H1 (cell line): ENCODE measurements around the gene AHRR. TPM values are rescaled to one million over a fixed set of nuclear protein-coding genes. Genes with fewer than 3 reads are reported as not detected.

Experiments used
- CTCF ChIA-PET: fragments of 300-600 bp; sonication (Branson Sonifier 250); formaldehyde crosslinking; loops from one replicate; lab custom pipeline; 2021; ENCODE audit not compliant: partially characterized antibody; lab: Charles Lee
- POLR2A ChIA-PET: fragments of 300-600 bp; sonication (Branson Sonifier 250); formaldehyde crosslinking; loops from one replicate; lab custom pipeline; 2021; ENCODE audit warnings: inconsistent platforms; ENCODE audit not compliant: partially characterized antibody; lab: Charles Lee
- DNase-seq, 2 experiments: peaks; one replicate each; pipeline versions ENCODE4 v3.0.0 to v3.0.0-alpha.2; 2010 to 2022; ENCODE audit warnings: low spot score in 2 of 2, low read depth in 1 of 2, mixed read lengths in 1 of 2
- FAIRE-seq: peaks from 2 replicates; lab custom pipeline; 2011; peaks lifted over from hg19 to GRCh38; lab: Jason Lieb, UNC
- H2AFZ ChIP-seq: 2 replicates; pipeline ENCODE4 v1.8.1; 2012; ENCODE audit warnings: low read length, inconsistent platforms
- H2AK5ac ChIP-seq: 2 replicates; pipeline ENCODE4 v1.6.1; 2013; ENCODE audit warnings: low read depth, low read length
- H2BK120ac ChIP-seq: replicated peaks from 2 replicates; pipeline ENCODE3; 2013; ENCODE audit warnings: low read depth, low read length, inconsistent platforms
- H2BK12ac ChIP-seq: 2 replicates; pipeline ENCODE4 v1.6.1; 2013; ENCODE audit warnings: low read depth, low read length
- H2BK15ac ChIP-seq: 2 replicates; pipeline ENCODE4 v1.6.1; 2013; ENCODE audit warnings: low read length
- H2BK20ac ChIP-seq: 2 replicates; pipeline ENCODE4 v1.6.1; 2013; ENCODE audit warnings: low read length
- H2BK5ac ChIP-seq: 2 replicates; pipeline ENCODE4 v1.6.1; 2013; ENCODE audit warnings: low read depth, low read length
- H3K14ac ChIP-seq: 2 replicates; pipeline ENCODE4 v1.6.1; 2013; ENCODE audit warnings: inconsistent platforms; ENCODE audit not compliant: insufficient read length
- H3K18ac ChIP-seq: 2 replicates; pipeline ENCODE4 v1.6.1; 2013; ENCODE audit warnings: low read length; ENCODE audit errors: extremely low read depth
- H3K23ac ChIP-seq: 2 replicates; pipeline ENCODE4 v1.6.1; 2013; ENCODE audit warnings: inconsistent platforms; ENCODE audit not compliant: insufficient read length
- H3K23me2 ChIP-seq: 2 replicates; pipeline ENCODE4 v1.6.1; 2013; ENCODE audit warnings: low read depth, low read length
- H3K27ac ChIP-seq: 2 replicates; pipeline ENCODE4 v1.6.1; 2011; ENCODE audit warnings: low read depth, low read length, inconsistent platforms
- H3K27me3 ChIP-seq, 4 experiments: replicated peaks in 1 of 4; 1 replicate in 1 of 4; 2 replicates in 3 of 4; pipeline versions ENCODE4 v1.6.1 to v1.8.1; 2011 to 2013; ENCODE audit warnings: low read length in 3 of 4, mild to moderate bottlenecking in 3 of 4, inconsistent platforms in 2 of 4, mixed read lengths in 2 of 4, moderate library complexity in 1 of 4; ENCODE audit not compliant: control insufficient read depth in 3 of 4, insufficient read depth in 3 of 4; ENCODE audit errors: extremely low read depth in 1 of 4
- H3K36me3 ChIP-seq, 4 experiments: 2 replicates each; pipeline versions ENCODE4 v1.6.1 to v1.8.1; 2011 to 2013; ENCODE audit warnings: mild to moderate bottlenecking in 4 of 4, low read length in 3 of 4, moderate library complexity in 2 of 4, control low read depth in 1 of 4, inconsistent platforms in 1 of 4; ENCODE audit not compliant: insufficient read depth in 4 of 4, control insufficient read depth in 2 of 4
- H3K4ac ChIP-seq: replicated peaks from 2 replicates; pipeline ENCODE3; 2013; ENCODE audit warnings: low read length, low read depth, mixed read lengths, inconsistent platforms; ENCODE audit not compliant: insufficient read length
- H3K4me1 ChIP-seq, 4 experiments: replicated peaks in 1 of 4; 1 replicate in 1 of 4; 2 replicates in 3 of 4; pipeline versions ENCODE4 v1.6.1 to v1.8.1; 2011 to 2013; ENCODE audit warnings: low read length in 3 of 4, inconsistent platforms in 2 of 4, mixed read lengths in 1 of 4; ENCODE audit not compliant: insufficient read depth in 4 of 4, control insufficient read depth in 3 of 4
- H3K4me2 ChIP-seq, 2 experiments: 2 replicates each; pipeline versions ENCODE4 v1.6.1 to v1.8.1; 2011 to 2013; ENCODE audit warnings: low read depth in 2 of 2, low read length in 2 of 2, control low read depth in 1 of 2, inconsistent platforms in 1 of 2, mild to moderate bottlenecking in 1 of 2; ENCODE audit not compliant: insufficient read depth in 1 of 2
- H3K4me3 ChIP-seq, 4 experiments: fragments of 200-600, 300-600 bp in 1 of 4; sonication (generic), shearing (Covaris generic), sonication (Bioruptor Twin) in 1 of 4; 2 replicates each; pipeline versions ENCODE4 v1.5.1 to v1.8.1; 2011 to 2016; ENCODE audit warnings: low read length in 4 of 4, low read depth in 3 of 4, control low read depth in 2 of 4, inconsistent platforms in 2 of 4, mild to moderate bottlenecking in 2 of 4, mixed read lengths in 1 of 4, moderate library complexity in 1 of 4; ENCODE audit not compliant: insufficient read depth in 2 of 4; ENCODE audit errors: extremely low read depth in 1 of 4
- H3K56ac ChIP-seq: replicated peaks from 2 replicates; pipeline ENCODE3; 2013; ENCODE audit warnings: low read depth, mild to moderate bottlenecking, mixed read lengths, low read length, inconsistent platforms; ENCODE audit not compliant: insufficient read length
- H3K79me1 ChIP-seq: 2 replicates; pipeline ENCODE4 v1.6.1; 2013; ENCODE audit warnings: low read depth, low read length, control low read depth
- H3K79me2 ChIP-seq, 2 experiments: 2 replicates each; pipeline versions ENCODE4 v1.6.1 to v1.8.1; 2012 to 2013; ENCODE audit warnings: low read length in 2 of 2, mild to moderate bottlenecking in 2 of 2, inconsistent platforms in 1 of 2; ENCODE audit not compliant: insufficient read depth in 2 of 2, control insufficient read depth in 1 of 2
- H3K9ac ChIP-seq, 4 experiments: replicated peaks in 1 of 4; 1 replicate in 1 of 4; 2 replicates in 3 of 4; pipeline versions ENCODE4 v1.6.1 to v1.8.1; 2011 to 2013; ENCODE audit warnings: low read depth in 3 of 4, low read length in 3 of 4, control low read depth in 2 of 4, mild to moderate bottlenecking in 2 of 4, moderate library complexity in 2 of 4, inconsistent platforms in 1 of 4; ENCODE audit errors: extremely low read depth in 1 of 4
- H3K9me3 ChIP-seq, 2 experiments: 2 replicates each; pipeline versions ENCODE4 v1.6.1 to v1.8.1; 2012 to 2013; ENCODE audit warnings: mild to moderate bottlenecking in 2 of 2, moderate library complexity in 2 of 2, control low read depth in 1 of 2, inconsistent platforms in 1 of 2, low read depth in 1 of 2, low read length in 1 of 2, mixed read lengths in 1 of 2; ENCODE audit not compliant: insufficient read depth in 2 of 2
- H4K20me1 ChIP-seq, 2 experiments: replicated peaks in 1 of 2; 2 replicates each; pipeline versions ENCODE3 to v1.8.1; 2011 to 2013; ENCODE audit warnings: inconsistent platforms in 2 of 2, low read length in 2 of 2, mild to moderate bottlenecking in 1 of 2; ENCODE audit not compliant: insufficient read depth in 2 of 2, control insufficient read depth in 1 of 2
- H4K5ac ChIP-seq: 2 replicates; pipeline ENCODE4 v1.6.1; 2013; ENCODE audit warnings: low read length, low read depth, mixed read lengths, inconsistent platforms; ENCODE audit not compliant: insufficient read length
- H4K8ac ChIP-seq: 2 replicates; pipeline ENCODE4 v1.8.0; 2013; ENCODE audit warnings: mild to moderate bottlenecking, moderate library complexity, low read length, inconsistent platforms; ENCODE audit not compliant: insufficient read depth; ENCODE audit errors: extremely low read depth
- H4K91ac ChIP-seq: replicated peaks from 2 replicates; pipeline ENCODE3; 2013; ENCODE audit warnings: low read length, mixed read lengths, inconsistent platforms; ENCODE audit not compliant: insufficient read length
- CEBPB ChIP-seq: IDR thresholded peaks from 2 replicates; pipeline ENCODE4 v1.6.1; 2012; ENCODE audit warnings: low read depth, low read length
- CTCF ChIP-seq, 3 experiments: IDR thresholded peaks; 1 replicate in 2 of 3; 2 replicates in 1 of 3; pipeline versions ENCODE4 v1.5.1 to v1.6.1; 2011; ENCODE audit warnings: low read length in 3 of 3, mild to moderate bottlenecking in 3 of 3, inconsistent platforms in 2 of 3, low read depth in 1 of 3, moderate library complexity in 1 of 3; ENCODE audit not compliant: insufficient read depth in 1 of 3; ENCODE audit errors: control extremely low read depth in 1 of 3
- KDM1A ChIP-seq: fragments of 200-600, 300-600 bp; sonication (generic); IDR thresholded peaks from 2 replicates; pipeline ENCODE4 v1.7.1; 2016; ENCODE audit warnings: mild to moderate bottlenecking, low read length, borderline replicate concordance
- SUZ12 ChIP-seq: fragments of 200-600 bp; sonication (generic); IDR thresholded peaks from 2 replicates; pipeline ENCODE4 v1.6.1; 2012; ENCODE audit warnings: mild to moderate bottlenecking, inconsistent platforms, low read length, moderate library complexity, mixed read lengths
- TEAD4 ChIP-seq: IDR thresholded peaks from 2 replicates; pipeline ENCODE4 v1.6.1; 2012; ENCODE audit warnings: low read depth, low read length, inconsistent platforms, mixed read lengths
- WGBS, 2 experiments: shearing (Covaris generic) in 1 of 2; methylation state at CpG; one replicate each; pipeline versions ENCODE4 v1.1.6 to v1.1.7; 2013 to 2015; ENCODE audit warnings: low lambda C conversion rate in 2 of 2, mixed read lengths in 2 of 2, inconsistent platforms in 1 of 2, low coverage in 1 of 2, missing lambda C conversion rate in 1 of 2; ENCODE audit not compliant: insufficient replicate concordance in 2 of 2, insufficient coverage in 1 of 2, insufficient read length in 1 of 2; ENCODE audit errors: extremely low coverage in 1 of 2, missing lambda C conversion rate in 1 of 2; 5-methylcytosine and 5-hydroxymethylcytosine counted together
- polyA plus RNA-seq, 7 experiments: library from polyadenylated mRNA; depleted of rRNA in 3 of 7; stranded (reverse) in 5 of 7; unstranded in 2 of 7; fragments of >200 nt in 5 of 7; fragments of 200-250 nt in 2 of 7; gene quantifications; 1 replicate in 5 of 7; 2 replicates in 1 of 7; 4 replicates in 1 of 7; pipeline versions ENCODE4 v1.2.1 to v1.2.3, GENCODE V29; 2011 to 2013; ENCODE audit warnings: missing spikeins in 2 of 7, mixed read lengths in 2 of 7
- total RNA-seq: library from RNA; stranded (reverse); fragmentation: NEBNext Ultra II Directional; extraction: Animal tissue kit (Norgen Biotek cat#: 25700); gene quantifications from 2 replicates; pipeline ENCODE4 v1.2.1, GENCODE V29; 2021

Gene AHRR
- total and polyA plus RNA-seq, 2 of the 8 experiments (the other 6 are each of a cell fraction or from before 2014, with no cell fraction given) = 0.41 to 0.80 TPM

GRCh38 chr5:308672-309271 lies 12.7 kb upstream of the AHRR start:
- Histone ChIP-seq H2BK5ac (no peak overlapping the region), H3K27me3 (no peaks in the 10 kb centered on the region), H2BK15ac (no peak overlapping the region), H3K23ac (no peak overlapping the region), H2BK12ac (no peak overlapping the region), H3K36me3 (peaks cover 0 to 8% (median 4%) of the 10 kb centered on the region in 4 experiments; a peak in 3 of 8 replicates), H3K27ac (no peak overlapping the region), H3K4me1 (peaks cover 0 to 2% (median 0%) of the 10 kb centered on the region in 4 experiments; a peak in 3 of 7 replicates), H4K91ac (no peak overlapping the region), H2BK120ac (no peak overlapping the region), H3K14ac (no peak overlapping the region), H4K8ac (no peak overlapping the region), H3K79me1 (peaks cover 7% of the 10 kb centered on the region), H3K56ac (no peak overlapping the region), H3K79me2 (peaks cover 0 to 7% of the 10 kb centered on the region in 2 experiments; a peak in 1 of 4 replicates), H2BK20ac (no peak overlapping the region), H2AK5ac (no peak overlapping the region), H4K5ac (no peak overlapping the region), H3K9me3 (no peaks in the 10 kb centered on the region), H3K18ac (no peak overlapping the region), H3K23me2 (no peaks in the 10 kb centered on the region), H2AFZ (no peak overlapping the region), H3K4ac (no peak overlapping the region), H3K4me3 (no peak overlapping the region), H3K9ac (no peak overlapping the region), H3K4me2 (no peak overlapping the region), H4K20me1 (peaks cover 7 to 16% of the 10 kb centered on the region in 2 experiments)
- ChIA-PET POLR2A (no interaction called here), CTCF (interaction anchor here (0.6 to 2.2 kb wide), 5 partner anchors 8 to 192 kb away, joined by 3 to 8 read pairs (median 3); no protein-coding TSS in a partner anchor)
- WGBS, 2 experiments = 90% methylated on average over 18 of the region's 18 CpGs; no CpG with 5 or more reads in 1 of the 2 experiments
- DNase-seq (no peak), FAIRE-seq (no peak)
- TF ChIP-seq CEBPB = no peak
- no peak for TF ChIP-seq KDM1A
- TF ChIP-seq TEAD4 = peak; percentile 22; the same call in 1 of the 2 replicates
- TF ChIP-seq CTCF (IDR thresholded peaks at IDR 0.05; ENCODE audit: control extremely low read depth in 1 of 3, insufficient read depth in 1 of 3, low read depth in 1 of 3, low read length in 3 of 3) = 0 out of 4 replicates have a peak, but pooled peaks of 1 of the 3 experiments have one; percentile 7
- no peak for TF ChIP-seq SUZ12
